Heart left ventricle (tissue), 13 donors: ENCODE measurements around the gene SRGAP1.

Source experiments
- POLR2A ChIP-seq, 2 donors: fragments of 450-650 bp; IDR thresholded peaks; one replicate each; pipeline ENCODE4 v1.6.1; 2017; ENCODE audit warnings: antibody characterized with exemption in 2 of 2, mild to moderate bottlenecking in 2 of 2, moderate library complexity in 2 of 2
- TF ChIP-seq, protein P1 (sequence below), 12 donors: fragments of 200-600 bp; sonication (generic) in 4 of 12; IDR thresholded peaks; one replicate each; pipeline versions ENCODE4 v1.5.0 to v1.8.0; 2018 to 2022; ENCODE audit warnings: antibody characterized with exemption in 12 of 12, mild to moderate bottlenecking in 5 of 12
- donor health status: ischemic (EF 13 %, LVEDD 7.1; RV severe dilation, severe dysfunction).
- donor health status: DM: no; HTN: yes; CAD: no.
- donor health status: DM: no; HTN: no; CAD: no.
- donor health status: ischemic (EF 25% LVEDD 6.9; RV normal size, moderate dysfunction).
- donor health status: ischemic (EF 25% LVEDD 5.7; RV mildly dilated, moderate dysfunction).
- donor health status: ischemic (EF 35%, LVEDD 5.7; RV mildly dilated, moderate dysfunction).
- donor health status: nonischemic (EF 11% LVEDD 7.7; RV severe dilation, severe dysfunction).
- donor health status: DM: yes; HTN: yes; CAD: no.
- donor health status: PGD.
- donor health status: ischemic (EF 29% LVEDD 5.4; RV normal size, mild dysfunction).
- donor health status: nonischemic (EF 23%, LVEDD 6.1; RV moderate dilation, normal function).

DNA sequence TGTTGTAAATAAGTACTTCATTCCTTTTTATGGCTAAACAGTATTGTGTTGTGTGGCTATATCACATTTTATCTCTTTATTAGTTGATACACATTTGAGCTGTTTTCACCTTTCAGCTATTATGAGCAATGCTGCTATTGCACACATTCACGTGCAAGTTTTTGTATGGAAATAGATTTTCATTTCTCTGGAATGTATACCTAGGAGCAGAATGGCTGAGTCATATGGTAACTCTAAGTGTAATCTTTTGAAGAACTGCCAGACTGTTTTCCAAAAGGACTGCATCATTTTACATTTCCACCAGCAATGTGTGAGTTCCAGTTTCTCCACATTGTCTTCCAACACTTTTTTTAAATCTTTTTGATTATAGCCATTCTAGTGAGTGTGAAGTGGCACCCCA is 134.0 kb downstream of the SRGAP1 start:
- no peak for TF ChIP-seq POLR2A (IDR thresholded peaks at IDR 0.05)
- TF ChIP-seq, protein P1, sequence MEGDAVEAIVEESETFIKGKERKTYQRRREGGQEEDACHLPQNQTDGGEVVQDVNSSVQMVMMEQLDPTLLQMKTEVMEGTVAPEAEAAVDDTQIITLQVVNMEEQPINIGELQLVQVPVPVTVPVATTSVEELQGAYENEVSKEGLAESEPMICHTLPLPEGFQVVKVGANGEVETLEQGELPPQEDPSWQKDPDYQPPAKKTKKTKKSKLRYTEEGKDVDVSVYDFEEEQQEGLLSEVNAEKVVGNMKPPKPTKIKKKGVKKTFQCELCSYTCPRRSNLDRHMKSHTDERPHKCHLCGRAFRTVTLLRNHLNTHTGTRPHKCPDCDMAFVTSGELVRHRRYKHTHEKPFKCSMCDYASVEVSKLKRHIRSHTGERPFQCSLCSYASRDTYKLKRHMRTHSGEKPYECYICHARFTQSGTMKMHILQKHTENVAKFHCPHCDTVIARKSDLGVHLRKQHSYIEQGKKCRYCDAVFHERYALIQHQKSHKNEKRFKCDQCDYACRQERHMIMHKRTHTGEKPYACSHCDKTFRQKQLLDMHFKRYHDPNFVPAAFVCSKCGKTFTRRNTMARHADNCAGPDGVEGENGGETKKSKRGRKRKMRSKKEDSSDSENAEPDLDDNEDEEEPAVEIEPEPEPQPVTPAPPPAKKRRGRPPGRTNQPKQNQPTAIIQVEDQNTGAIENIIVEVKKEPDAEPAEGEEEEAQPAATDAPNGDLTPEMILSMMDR (IDR thresholded peaks at IDR 0.05): no peak
